Measurements from ENCODE around the gene GPC1. TPM values are rescaled to one million over a fixed set of nuclear protein-coding genes. Genes with fewer than 3 reads are reported as not detected.

Gene GPC1
- total RNA-seq, 3 donors from 2014 or later: 12.4 to 29.2 (median 15.4) TPM

- intact Hi-C loops (cut with DNase I, micrococcal nuclease): no loop called here
- DNase-seq (peak in 2 of 3 donors; percentile 11 to 45), ATAC-seq (no peak)
- TF ChIP-seq CTCF (IDR thresholded peaks at IDR 0.05): no peak
- H3K36me3 ChIP-seq (ENCODE audit: low read depth): no peaks in the 10 kb centered on the region
- no peak overlapping the region for H3K4me3 ChIP-seq
- no peaks in the 10 kb centered on the region for H3K9me3 ChIP-seq
- no peaks in the 10 kb centered on the region for H3K4me1 ChIP-seq (ENCODE audit: low read depth)
Observed at GRCh38 chr2:240388471-240389301, 46.8 kb upstream of the GPC1 start.

- no peak for TF ChIP-seq CTCF (IDR thresholded peaks at IDR 0.05)
- Histone ChIP-seq H3K4me3 (no peak overlapping the region), H3K9me3 (no peaks in the 10 kb centered on the region), H3K36me3 (ENCODE audit: low read depth) (no peaks in the 10 kb centered on the region), H3K4me1 (ENCODE audit: low read depth) (no peaks in the 10 kb centered on the region)
- ATAC-seq (no peak), DNase-seq (peak in 2 of 3 donors; percentile 14 to 26)
- intact Hi-C loops (cut with DNase I, micrococcal nuclease): no loop called here
Observed at GRCh38 chr2:240389302-240389805, 46.1 kb upstream of the GPC1 start.

GRCh38 chr2:240390091-240391073 is 45.1 kb upstream of the GPC1 start:
- intact Hi-C loops (cut with DNase I, micrococcal nuclease): no loop called here
- Histone ChIP-seq H3K36me3 (ENCODE audit: low read depth) (no peaks in the 10 kb centered on the region), H3K4me1 (ENCODE audit: low read depth) (no peaks in the 10 kb centered on the region), H3K9me3 (no peaks in the 10 kb centered on the region), H3K4me3 (no peak overlapping the region)
- TF ChIP-seq CTCF (IDR thresholded peaks at IDR 0.05): no peak
- ATAC-seq (peak; percentile 10), DNase-seq (peak in 2 of 3 donors; percentile 14 to 40)

- Histone ChIP-seq H3K4me1 (ENCODE audit: low read depth) (no peaks in the 10 kb centered on the region), H3K4me3 (no peak overlapping the region), H3K9me3 (no peaks in the 10 kb centered on the region), H3K36me3 (ENCODE audit: low read depth) (no peaks in the 10 kb centered on the region)
- intact Hi-C loops (cut with DNase I, micrococcal nuclease): no loop called here
- no peak for TF ChIP-seq CTCF (IDR thresholded peaks at IDR 0.05)
- peak in 2 of 3 donors; percentile 12 to 33 for DNase-seq
- no peak for ATAC-seq
Observed at GRCh38 chr2:240391111-240392051, 44.1 kb upstream of the GPC1 start.

Data from mucosa of descending colon (tissue), 3 donors.